ENCODE results near the gene GPRC5B. TPM values are rescaled to one million over a fixed set of nuclear protein-coding genes. Genes with fewer than 3 reads are reported as not detected.
A peak's percentile ranks its signal among the peaks of the same experiment; 100 is the strongest.

The GPRC5B gene
- total RNA-seq, 1 donor from 2014 or later = 15.4 TPM

- ATAC-seq = no peak
- H3K4me3 ChIP-seq = no peak overlapping the region
- DNase-seq = peak; percentile 14
- H3K27ac ChIP-seq = no peak overlapping the region
- H3K27me3 ChIP-seq (ENCODE audit: low read depth) = no peaks in the 10 kb centered on the region
- no peak for TF ChIP-seq CTCF (IDR thresholded peaks at IDR 0.05)
- no peaks in the 10 kb centered on the region for H3K4me1 ChIP-seq
- intact Hi-C loops (cut with DNase I) = no loop called here
- H3K9me3 ChIP-seq = no peaks in the 10 kb centered on the region
- peaks cover 8% of the 10 kb centered on the region for H3K36me3 ChIP-seq
Observed at GRCh38 chr16:19858340-19859018, 26.2 kb downstream of the GPRC5B start.

GRCh38 chr16:19857593-19858339 lies 26.9 kb downstream of the GPRC5B start:
- intact Hi-C loops (cut with DNase I) = no loop called here
- peaks cover 8% of the 10 kb centered on the region for H3K36me3 ChIP-seq

GRCh38 chr16:19856120-19856519 lies 28.5 kb downstream of the GPRC5B start:
- no peak overlapping the region for H3K4me3 ChIP-seq
- ATAC-seq (no peak), DNase-seq (no peak)
- H3K4me1 ChIP-seq = no peaks in the 10 kb centered on the region
- H3K9me3 ChIP-seq = no peaks in the 10 kb centered on the region
- H3K27ac ChIP-seq = no peak overlapping the region
- peaks cover 8% of the 10 kb centered on the region for H3K36me3 ChIP-seq
- intact Hi-C loops (cut with DNase I) = no loop called here
- no peaks in the 10 kb centered on the region for H3K27me3 ChIP-seq (ENCODE audit: low read depth)
- TF ChIP-seq CTCF (IDR thresholded peaks at IDR 0.05) = no peak

More at GRCh38 chr16:19857593-19858339, 26.9 kb downstream of the GPRC5B start:
- no peak for TF ChIP-seq CTCF (IDR thresholded peaks at IDR 0.05)
- no peaks in the 10 kb centered on the region for H3K4me1 ChIP-seq
- H3K9me3 ChIP-seq = no peaks in the 10 kb centered on the region
- H3K4me3 ChIP-seq = no peak overlapping the region
- H3K27me3 ChIP-seq (ENCODE audit: low read depth) = no peaks in the 10 kb centered on the region
- H3K27ac ChIP-seq = no peak overlapping the region
- no peak for ATAC-seq
- peak; percentile 11 for DNase-seq

- no peaks in the 10 kb centered on the region for H3K4me1 ChIP-seq
- H3K4me3 ChIP-seq = no peak overlapping the region
- DNase-seq (no peak), ATAC-seq (no peak)
- no peak overlapping the region for H3K27ac ChIP-seq
- TF ChIP-seq CTCF (IDR thresholded peaks at IDR 0.05) = no peak
- H3K36me3 ChIP-seq = no peaks in the 10 kb centered on the region
- intact Hi-C loops (cut with DNase I) = no loop called here
- no peaks in the 10 kb centered on the region for H3K27me3 ChIP-seq (ENCODE audit: low read depth)
- H3K9me3 ChIP-seq = no peaks in the 10 kb centered on the region
Observed at GRCh38 chr16:19854543-19854876, 30.1 kb downstream of the GPRC5B start.

GRCh38 chr16:19853742-19854542 lies 30.7 kb downstream of the GPRC5B start:
- no peak overlapping the region for H3K27ac ChIP-seq
- no peaks in the 10 kb centered on the region for H3K4me1 ChIP-seq
- no peaks in the 10 kb centered on the region for H3K36me3 ChIP-seq
- H3K27me3 ChIP-seq (ENCODE audit: low read depth) = no peaks in the 10 kb centered on the region
- intact Hi-C loops (cut with DNase I) = no loop called here
- TF ChIP-seq CTCF (IDR thresholded peaks at IDR 0.05) = no peak
- ATAC-seq (no peak), DNase-seq (no peak)
- H3K9me3 ChIP-seq = no peaks in the 10 kb centered on the region
- H3K4me3 ChIP-seq = no peak overlapping the region

All from lower lobe of right lung (tissue), 2 donors.